22Rv1 (cell line): ENCODE results near the gene COL5A1.

Source experiments
- ZFX ChIP-seq: fragments of 450-650 bp; IDR thresholded peaks from 2 replicates; pipeline ENCODE4 v1.6.1; 2017; ENCODE audit warnings: antibody characterized with exemption, borderline replicate concordance
- TF ChIP-seq, protein P1 (sequence below): fragments of 450-650 bp; IDR thresholded peaks from 2 replicates; pipeline ENCODE4 v1.5.1; 2017; ENCODE audit warnings: mild to moderate bottlenecking

DNA sequence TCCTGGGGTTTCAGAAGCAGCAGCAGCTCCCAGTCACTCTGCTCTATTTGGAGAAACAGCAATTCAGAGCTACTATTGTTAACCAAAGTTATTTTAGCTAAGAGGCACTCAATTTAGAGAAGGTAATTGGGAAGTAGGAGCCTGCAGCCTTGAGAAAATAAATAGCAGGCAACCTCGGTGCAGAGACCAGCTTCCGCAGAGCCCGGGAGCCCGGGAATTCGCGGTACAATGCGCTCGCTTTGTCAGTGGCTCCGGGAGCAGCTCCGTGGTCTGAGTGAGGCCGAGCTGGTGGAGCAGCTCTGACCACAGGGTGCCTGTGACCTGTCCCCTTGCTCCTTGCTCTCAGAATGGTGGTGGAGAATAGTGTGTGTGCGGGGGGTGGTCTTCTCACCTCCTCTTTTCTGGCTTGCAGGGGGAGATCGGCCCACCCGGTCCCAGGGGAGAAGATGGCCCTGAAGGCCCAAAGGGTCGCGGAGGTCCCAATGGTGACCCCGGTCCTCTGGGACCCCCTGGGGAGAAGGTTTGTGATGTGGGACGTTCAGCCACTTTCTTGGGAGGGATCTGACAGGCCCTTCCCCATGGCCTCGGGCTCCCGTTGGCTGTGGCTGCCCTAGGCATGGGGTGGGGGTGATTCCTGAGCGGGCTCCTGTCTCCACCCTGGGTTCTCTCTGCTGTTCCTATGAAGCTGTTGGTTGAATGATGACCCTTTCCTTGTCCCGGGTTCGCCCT is 143.1 kb downstream of the COL5A1 start:
- TF ChIP-seq, protein P1, sequence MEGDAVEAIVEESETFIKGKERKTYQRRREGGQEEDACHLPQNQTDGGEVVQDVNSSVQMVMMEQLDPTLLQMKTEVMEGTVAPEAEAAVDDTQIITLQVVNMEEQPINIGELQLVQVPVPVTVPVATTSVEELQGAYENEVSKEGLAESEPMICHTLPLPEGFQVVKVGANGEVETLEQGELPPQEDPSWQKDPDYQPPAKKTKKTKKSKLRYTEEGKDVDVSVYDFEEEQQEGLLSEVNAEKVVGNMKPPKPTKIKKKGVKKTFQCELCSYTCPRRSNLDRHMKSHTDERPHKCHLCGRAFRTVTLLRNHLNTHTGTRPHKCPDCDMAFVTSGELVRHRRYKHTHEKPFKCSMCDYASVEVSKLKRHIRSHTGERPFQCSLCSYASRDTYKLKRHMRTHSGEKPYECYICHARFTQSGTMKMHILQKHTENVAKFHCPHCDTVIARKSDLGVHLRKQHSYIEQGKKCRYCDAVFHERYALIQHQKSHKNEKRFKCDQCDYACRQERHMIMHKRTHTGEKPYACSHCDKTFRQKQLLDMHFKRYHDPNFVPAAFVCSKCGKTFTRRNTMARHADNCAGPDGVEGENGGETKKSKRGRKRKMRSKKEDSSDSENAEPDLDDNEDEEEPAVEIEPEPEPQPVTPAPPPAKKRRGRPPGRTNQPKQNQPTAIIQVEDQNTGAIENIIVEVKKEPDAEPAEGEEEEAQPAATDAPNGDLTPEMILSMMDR, result no peak
- TF ChIP-seq ZFX, result no peak
